Body of pancreas (tissue), 4 donors: Measurements from ENCODE around the gene TRAF5.

Source experiments
- POLR2A ChIP-seq, 3 donors: fragments of 450-650 bp; IDR thresholded peaks; one replicate each; pipeline ENCODE4 v1.6.1; 2016; ENCODE audit warnings: antibody characterized with exemption in 3 of 3, mild to moderate bottlenecking in 2 of 3
- TF ChIP-seq, protein P1 (sequence below), 7 experiments: fragments of 450-650 bp in 4 of 7; fragments of 200-600 bp in 3 of 7; sonication (generic) in 3 of 7; IDR thresholded peaks; one replicate each; pipeline ENCODE4 v1.5.1; 2016 to 2019; ENCODE audit warnings: antibody characterized with exemption in 7 of 7

DNA sequence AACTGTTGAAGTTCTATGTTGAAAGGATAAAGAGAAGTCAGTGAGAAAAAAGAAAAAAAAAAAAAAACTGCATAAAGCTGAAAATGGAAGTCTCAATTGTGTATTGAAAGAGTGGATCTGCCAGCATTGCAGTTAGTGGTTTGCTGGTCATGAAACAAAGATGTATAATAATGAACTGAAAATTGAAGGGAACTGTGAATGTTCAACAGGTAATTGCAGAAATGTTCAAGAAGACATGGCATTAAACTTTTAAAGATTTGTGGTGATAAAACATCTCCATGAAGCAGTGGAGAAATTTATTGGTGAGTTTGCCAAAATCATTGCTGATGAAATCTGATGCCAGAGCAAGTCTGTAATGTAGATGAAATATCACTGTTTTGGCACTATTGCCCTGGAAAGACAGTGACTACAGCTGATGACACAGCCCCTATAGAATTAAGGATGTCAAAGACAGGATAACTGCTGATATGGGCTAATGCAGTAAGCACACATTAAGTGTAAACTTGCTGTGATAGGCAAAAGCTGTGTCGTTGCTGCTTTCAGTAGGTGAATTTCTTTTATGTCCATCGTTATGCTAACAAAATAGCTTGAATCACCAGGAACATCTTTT lies 94.3 kb downstream of the TRAF5 start:
- TF ChIP-seq, protein P1, sequence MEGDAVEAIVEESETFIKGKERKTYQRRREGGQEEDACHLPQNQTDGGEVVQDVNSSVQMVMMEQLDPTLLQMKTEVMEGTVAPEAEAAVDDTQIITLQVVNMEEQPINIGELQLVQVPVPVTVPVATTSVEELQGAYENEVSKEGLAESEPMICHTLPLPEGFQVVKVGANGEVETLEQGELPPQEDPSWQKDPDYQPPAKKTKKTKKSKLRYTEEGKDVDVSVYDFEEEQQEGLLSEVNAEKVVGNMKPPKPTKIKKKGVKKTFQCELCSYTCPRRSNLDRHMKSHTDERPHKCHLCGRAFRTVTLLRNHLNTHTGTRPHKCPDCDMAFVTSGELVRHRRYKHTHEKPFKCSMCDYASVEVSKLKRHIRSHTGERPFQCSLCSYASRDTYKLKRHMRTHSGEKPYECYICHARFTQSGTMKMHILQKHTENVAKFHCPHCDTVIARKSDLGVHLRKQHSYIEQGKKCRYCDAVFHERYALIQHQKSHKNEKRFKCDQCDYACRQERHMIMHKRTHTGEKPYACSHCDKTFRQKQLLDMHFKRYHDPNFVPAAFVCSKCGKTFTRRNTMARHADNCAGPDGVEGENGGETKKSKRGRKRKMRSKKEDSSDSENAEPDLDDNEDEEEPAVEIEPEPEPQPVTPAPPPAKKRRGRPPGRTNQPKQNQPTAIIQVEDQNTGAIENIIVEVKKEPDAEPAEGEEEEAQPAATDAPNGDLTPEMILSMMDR (IDR thresholded peaks at IDR 0.05): no peak
- no peak for TF ChIP-seq POLR2A (IDR thresholded peaks at IDR 0.05)
